HG03159 (cell line): ENCODE results near the gene PTPN13.

Experiments
- ATAC-seq: cut with Tn5 transposase; IDR thresholded peaks from one replicate; pipeline ENCODE4 v1.9.1; 2021; ENCODE audit warnings: mild to moderate bottlenecking, moderate library complexity; ENCODE audit not compliant: unreplicated experiment

PTPN13 gene, protein sequence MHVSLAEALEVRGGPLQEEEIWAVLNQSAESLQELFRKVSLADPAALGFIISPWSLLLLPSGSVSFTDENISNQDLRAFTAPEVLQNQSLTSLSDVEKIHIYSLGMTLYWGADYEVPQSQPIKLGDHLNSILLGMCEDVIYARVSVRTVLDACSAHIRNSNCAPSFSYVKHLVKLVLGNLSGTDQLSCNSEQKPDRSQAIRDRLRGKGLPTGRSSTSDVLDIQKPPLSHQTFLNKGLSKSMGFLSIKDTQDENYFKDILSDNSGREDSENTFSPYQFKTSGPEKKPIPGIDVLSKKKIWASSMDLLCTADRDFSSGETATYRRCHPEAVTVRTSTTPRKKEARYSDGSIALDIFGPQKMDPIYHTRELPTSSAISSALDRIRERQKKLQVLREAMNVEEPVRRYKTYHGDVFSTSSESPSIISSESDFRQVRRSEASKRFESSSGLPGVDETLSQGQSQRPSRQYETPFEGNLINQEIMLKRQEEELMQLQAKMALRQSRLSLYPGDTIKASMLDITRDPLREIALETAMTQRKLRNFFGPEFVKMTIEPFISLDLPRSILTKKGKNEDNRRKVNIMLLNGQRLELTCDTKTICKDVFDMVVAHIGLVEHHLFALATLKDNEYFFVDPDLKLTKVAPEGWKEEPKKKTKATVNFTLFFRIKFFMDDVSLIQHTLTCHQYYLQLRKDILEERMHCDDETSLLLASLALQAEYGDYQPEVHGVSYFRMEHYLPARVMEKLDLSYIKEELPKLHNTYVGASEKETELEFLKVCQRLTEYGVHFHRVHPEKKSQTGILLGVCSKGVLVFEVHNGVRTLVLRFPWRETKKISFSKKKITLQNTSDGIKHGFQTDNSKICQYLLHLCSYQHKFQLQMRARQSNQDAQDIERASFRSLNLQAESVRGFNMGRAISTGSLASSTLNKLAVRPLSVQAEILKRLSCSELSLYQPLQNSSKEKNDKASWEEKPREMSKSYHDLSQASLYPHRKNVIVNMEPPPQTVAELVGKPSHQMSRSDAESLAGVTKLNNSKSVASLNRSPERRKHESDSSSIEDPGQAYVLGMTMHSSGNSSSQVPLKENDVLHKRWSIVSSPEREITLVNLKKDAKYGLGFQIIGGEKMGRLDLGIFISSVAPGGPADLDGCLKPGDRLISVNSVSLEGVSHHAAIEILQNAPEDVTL (N-terminal part only)

DNA sequence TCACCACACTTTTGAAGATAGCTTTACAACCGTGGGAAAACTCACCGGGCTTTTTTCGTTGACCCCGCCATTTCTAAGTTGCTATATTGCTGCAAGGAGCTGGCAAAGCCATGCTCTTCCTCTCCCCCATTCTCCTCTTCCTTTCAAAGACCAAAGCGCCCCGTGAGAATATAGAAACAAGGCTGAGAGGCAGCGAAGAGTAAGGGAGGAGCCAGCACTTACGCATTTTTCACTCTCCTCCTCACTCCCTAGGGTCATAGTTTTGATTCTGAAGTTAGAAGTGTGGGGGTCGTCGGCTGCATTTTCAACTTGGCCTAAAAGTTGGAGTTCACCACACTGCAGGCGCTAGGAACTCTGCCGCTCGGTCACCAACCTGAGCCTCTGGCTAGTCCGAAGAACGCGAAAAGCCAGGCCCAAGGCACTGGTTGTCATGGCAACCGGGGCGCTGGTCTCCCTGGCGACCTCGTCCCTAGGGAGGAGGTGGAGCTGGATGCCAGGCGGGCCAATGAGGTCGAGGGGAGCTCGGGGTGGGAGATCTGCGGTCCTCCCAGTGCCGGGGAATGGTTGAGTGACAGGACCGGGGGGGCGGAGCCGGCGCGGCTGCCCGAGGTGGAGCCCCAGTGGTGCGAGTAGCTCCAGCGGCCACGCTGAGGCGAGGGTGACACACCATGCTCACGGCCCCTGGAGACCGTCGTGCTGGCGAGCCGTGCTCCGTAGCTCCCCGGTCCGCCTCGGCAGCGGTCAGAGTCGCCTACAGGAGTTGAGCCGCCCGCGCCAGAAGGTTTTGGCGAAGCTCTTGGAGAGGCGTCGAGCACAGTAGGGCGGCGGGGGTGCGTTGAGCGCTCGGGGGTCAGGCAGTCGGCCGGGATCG lies at the start of gene PTPN13:
PTPN13 (plus strand) TSS at position 628 of the 871 bp plus-strand sequence. CDS start 40,942 bp downstream, outside the sequence.
- ATAC-seq: peak; percentile 97

DNA sequence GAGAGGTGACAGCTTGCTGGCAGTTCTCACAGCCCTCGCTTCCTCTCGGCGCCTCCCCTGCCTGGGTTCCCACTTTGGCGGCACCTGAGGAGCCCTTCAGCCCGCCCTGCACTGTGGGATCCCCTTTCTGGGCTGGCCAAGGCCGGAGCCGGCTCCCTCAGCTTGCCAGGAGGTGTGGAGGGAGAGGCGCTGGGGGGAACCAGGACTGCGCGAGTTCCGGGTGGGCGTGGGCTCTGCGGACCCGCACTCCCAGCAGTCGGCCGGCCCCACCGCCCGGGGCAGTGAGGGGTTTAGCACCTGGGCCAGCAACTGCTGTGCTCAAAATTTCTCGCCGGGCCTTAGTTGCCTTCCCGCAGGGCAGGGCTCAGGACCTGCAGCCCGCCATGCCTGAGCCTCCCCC lies 47.0 kb upstream of the PTPN13 start:
- ATAC-seq: no peak

DNA sequence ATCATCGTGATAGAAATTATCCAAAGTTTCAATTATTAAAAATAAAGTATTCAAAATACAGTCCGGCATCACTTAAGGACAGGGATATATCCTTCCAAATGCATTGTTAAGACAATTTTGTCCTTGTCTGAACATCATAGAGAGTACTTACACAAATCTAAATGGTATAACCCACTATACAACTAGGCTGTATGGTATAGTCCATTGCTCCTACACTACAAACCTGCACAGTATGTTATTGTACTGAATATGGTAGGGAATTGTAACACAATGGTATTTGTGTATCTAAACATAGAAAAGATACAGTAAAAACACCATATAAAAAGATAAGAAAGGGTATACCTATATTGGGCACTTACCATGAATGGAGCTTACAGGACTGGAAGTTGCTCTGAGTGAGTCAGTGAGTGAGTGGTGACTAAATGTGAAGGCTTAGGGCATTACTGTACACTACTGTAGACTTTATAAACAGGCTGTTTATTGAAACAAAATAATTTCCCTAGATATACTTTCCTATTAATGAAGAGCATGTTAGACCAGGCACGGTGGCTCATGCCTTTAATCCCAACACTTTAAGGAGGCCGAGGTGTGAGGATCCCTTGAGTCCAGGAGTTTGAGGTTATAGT lies 44.8 kb upstream of the PTPN13 start:
- no peak for ATAC-seq

DNA sequence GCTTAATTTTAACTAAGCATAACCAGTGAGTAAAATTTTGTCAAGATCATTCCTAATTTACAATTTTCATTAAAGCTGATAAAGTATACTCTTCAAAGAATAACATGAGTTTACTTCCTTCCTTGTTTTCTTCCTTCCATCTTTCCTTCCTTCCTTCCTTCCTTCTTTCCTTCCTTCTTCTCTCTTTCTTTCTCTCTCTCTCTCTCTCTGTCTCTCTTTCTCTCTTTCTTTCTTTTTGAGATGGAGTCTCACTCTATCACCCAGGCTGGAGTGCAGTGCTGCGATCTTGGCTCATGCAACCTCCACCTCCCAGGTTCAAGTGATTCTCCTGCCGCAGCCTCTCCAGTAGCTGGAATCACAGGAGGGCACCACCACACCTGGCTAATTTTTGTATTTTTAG lies 42.7 kb upstream of the PTPN13 start:
- no peak for ATAC-seq

DNA sequence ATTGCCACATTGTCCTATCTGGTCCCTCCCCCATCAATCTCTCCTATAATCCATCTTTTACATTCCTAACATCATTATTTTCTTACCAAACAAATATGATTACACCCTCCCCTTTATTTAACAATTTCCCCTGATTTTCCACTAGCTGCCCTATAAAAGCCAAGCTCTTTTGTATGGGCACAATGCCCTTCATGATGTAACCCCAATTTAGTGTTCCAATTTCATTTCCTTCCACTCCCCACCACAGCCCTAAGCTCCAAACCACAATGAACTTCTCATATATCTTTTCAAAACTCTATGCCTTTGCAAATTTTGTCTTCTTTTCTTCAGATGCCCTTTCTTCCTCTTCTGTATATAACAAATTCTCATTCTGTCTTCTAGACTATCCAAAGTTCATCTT lies 39.5 kb upstream of the PTPN13 start:
- ATAC-seq: no peak

DNA sequence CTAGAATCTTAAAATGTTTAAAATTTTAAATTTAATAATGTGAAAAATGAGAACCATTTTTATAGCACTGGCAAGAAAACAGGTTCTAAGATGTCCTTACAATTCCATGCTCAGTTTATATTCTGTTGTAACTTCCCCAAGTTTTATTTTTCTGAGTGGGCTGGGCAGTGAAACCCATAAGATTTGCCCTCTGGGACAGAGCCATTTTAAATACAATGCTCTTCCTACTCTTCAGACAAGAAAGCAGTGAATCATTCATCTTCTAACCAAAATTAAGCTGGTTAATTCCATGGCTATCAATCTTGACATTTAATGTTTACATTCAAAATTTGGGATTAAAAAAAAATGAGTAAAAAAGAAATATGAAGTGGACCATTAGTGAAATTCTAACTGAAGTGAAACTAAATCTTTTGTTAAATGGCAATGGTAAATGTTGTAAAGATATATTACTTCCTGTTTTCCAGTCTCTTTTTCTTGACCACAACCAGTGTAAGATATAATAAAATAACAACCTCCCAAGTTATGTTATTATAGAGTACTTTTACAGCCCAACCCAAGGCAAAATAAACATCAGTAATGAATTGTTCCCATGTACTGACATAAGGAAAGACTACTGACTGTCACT lies 37.2 kb upstream of the PTPN13 start:
- no peak for ATAC-seq

DNA sequence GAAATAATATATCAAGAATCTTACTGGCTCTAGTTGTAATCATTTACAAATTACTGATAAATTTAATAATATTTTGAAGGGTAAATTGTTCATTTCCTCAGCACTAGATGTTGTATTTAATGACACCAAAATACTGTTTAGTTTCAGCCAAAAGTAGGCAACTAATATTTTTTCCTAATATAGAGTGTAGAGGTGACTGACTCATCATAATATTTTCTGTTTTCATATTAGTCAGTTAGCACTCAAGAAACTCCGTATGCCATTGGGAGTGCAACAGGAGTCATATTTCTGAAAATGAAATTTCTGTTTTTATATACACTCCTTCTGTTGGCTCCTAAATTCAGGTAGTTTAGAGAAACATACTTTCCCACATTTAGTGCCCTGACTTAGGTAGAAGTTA lies 36.6 kb upstream of the PTPN13 start:
- peak; percentile 83 for ATAC-seq

DNA sequence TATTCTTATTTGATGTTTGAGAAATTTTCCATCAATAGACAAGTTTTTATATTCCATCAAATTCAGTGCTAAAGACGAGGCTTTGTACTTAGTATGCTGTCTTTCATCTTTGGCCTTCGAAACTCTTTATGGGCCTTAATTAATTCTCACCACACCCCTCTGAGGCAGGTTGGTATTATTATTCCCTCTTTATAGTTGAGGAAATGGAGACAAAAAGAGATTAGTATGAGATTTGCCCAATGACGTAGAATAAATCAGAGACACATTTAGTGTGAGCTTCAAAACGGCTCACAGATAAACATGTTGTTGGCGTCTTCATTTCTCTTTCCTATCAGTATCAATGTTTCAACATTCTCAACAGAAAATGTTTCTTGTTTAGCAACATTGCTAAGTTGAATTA lies 35.9 kb upstream of the PTPN13 start:
- ATAC-seq: no peak

DNA sequence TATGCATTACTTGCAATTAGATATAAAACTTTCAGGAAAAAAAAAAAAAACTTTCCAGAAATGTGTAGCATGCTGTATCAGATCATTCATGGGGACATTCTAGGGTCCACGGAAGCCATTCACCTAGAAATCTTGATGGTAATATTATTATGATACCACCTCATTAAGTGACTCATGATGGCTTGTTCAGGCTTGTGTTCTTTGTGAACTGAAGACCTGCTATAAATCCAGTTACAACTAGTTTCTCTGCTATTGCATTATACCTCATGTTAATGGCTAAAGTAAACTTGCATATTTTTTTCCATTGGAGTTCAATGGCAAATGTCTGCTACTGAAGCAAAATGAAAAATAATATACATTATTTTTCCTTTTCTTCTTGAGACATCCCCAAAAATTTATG lies 35.3 kb upstream of the PTPN13 start:
- no peak for ATAC-seq

DNA sequence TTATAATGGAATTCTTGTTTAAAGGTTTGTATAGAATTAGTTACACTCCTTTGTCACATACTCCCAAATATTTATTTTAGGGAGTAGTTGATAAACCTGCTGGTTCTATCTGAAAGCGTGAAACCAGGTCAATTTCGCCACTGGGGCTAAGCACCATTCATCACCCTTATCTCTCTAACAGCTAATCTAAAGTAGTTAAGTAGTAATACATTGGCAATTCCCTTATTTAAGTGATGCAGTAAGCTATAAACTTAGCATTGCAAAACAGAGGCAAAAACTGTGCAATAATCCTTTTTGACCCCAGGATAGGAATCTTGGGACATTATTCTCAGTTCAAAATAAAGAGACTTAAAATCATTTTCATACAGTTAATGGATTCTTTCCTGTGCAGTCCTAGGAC lies 33.7 kb upstream of the PTPN13 start:
- ATAC-seq: no peak

DNA sequence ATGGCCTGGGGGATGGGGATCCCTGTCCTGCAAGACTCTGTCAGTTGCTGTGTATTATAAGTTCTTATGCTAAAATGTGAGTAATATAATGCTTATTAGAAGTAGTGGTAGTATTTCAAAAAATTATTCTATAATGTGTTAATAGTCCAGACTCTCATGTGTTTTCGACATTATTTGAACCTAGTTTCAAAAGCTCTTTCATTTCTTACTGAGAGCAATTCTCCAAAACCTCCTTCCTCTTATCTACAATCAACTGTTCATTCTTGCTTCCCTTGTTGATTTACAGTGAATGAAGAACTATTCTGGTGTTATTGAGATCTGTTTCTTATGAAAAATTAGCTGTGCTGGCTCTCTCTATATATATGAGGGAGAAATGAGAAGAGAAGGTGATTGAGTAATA lies 32.9 kb upstream of the PTPN13 start:
- no peak for ATAC-seq

DNA sequence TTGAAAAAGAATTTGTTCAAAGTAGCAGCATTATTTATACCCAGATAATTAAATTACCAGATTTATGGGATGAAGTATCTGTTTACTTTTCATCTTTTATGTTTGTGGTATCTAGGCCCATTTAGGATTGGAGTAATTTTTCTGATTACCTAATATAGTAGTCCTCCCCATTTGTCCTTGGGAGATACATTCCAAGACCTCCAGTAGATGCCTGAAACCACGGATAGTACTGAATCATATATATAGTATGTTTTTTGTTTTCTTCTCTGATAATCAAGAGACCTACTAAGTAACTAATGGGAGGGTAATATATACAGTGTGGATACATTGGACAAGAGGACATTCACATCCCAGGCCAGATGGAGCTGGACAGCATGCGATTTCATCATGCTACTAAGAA lies 30.7 kb upstream of the PTPN13 start:
- no peak for ATAC-seq

DNA sequence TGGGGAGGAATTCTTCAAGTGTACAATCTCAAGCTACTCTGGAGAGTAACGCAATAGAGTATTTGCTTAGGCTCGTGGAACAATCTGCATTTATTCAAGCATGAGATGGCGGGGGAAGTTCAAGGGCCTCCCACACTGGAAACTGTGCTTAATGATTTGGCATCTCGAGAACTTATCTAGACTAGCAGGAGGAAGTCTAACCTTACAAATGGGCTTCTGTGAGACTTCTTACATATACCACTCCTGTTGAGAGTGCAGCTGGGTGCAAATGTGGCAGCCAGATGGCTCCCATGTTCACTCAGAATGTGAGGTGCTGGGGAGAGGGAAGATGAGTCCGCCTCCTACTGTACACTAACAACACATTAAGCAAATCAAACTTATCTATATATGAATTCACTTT lies 29.3 kb upstream of the PTPN13 start:
- ATAC-seq: no peak

DNA sequence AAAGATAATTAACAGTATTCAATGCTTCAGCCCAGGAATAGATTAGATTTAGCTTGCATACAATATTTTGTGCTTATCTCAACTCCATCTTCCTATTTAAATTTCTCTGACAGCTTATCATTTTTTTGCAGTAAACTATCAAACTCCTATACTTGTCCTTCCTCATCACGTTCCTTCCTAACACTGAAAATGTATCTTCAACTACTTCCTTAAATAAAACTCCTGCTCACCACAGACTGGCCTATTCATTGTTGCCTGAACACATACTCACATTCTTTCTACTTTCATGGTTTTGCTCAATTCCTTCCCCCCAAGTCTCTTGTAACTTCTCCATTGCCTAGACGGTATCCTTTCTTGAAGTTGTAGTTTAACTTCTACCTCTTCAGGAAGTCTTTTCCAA lies 28.5 kb upstream of the PTPN13 start:
- no peak for ATAC-seq

DNA sequence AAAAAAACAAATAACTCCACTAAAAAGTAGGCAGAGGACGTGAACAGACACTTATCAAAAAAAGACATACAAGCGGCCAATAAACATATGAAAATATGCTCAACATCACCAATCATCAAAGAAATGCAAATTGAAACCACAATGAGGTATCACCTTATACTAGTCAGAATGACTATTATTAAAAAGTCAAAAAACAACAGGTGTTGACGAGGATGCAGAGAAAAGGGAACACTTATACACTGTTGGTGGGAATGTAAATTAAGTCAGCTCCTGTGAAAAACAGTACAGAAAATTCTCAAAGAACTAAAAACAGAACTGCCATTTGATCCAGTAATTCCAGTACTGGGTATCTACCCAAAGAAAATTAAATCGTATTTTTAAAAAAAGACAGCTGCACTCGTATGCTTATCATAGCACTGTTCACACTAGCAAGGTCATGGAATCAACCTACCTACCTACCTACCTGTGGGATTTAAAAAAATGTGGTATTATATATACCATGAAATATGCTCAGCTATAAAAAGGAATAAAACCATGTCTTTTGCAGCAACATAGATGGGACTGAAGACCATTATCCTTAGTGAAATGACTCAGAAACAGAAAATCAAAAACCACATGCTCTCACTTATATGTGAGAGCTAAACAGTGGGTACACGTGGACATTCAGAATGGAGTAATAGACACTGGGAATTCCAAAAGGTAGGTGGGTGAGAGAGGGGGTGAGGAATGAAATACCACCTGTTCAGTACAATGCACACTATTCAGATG lies 24.8 kb upstream of the PTPN13 start:
- no peak for ATAC-seq

DNA sequence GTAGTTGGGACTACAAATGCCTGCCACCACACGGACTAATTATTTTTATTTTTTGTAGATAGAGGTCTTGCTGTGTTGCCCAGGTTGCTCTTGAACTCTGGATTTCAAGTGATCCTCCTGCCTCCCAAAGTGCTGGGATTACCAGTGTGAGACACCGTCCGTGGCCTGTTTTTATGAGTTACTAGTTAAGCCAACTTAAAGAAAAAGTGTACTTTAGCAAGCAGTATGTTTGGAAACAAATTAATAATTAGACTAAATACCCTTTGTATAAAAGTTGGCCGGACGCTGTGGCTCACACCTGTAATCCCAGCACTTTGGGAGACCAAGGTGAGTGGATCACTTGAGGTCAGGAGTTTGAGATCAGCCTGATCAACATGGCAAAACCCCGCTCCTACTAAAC lies 14.2 kb upstream of the PTPN13 start:
- ATAC-seq: no peak

DNA sequence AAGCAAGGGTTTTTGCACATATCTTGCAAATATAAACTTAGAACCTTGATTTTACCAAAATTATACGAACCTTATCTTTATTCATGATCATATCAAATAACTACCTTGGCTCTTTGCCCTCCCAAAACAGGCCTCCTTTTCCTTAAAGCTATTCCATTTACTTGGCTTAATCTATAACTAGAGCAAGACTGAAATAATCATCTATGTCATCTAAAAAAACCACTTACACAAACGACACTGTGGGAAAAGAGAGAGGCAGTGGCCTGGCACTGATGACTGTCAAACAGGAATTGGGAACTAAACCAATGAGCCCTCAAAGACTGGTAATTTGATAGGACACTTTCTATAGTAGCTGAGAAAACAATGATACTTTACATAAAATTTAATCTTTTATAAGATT lies 11.7 kb upstream of the PTPN13 start:
- no peak for ATAC-seq

DNA sequence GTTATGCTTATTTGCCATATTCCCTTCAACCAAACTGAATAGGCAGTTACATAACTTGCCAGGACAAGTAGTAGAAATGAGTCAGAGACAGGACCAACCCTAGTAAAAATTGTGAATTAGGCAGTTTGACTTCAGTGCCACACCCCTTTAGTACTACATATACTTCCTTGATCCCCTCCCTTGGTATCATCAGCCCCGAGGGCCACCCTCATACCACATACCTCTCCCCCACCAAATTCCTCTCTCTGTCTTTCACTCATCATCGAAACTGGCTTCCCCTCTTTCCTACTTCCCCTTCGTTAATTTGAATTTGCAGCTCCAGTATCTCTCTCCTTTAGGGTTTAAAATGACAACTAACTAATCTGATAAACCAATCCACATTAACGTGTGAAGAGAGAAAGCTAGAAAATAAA lies 7.9 kb upstream of the PTPN13 start:
- no peak for ATAC-seq
